Suppressor macrophage treated with lipopolysaccharide for 1 hour (primary cell): ENCODE data around the gene EIF1AY.
A peak's percentile ranks its signal among the peaks of the same experiment; 100 is the strongest.
"Not testable (repeated sequence)": the region's sequence is repeated elsewhere in the genome, so short reads cannot be mapped to it uniquely, and the experiment has no call there.

Experiments used
- DNase-seq, 3 donors: peaks; one replicate each; pipeline ENCODE4 v3.0.0-alpha.2; 2020 to 2022

EIF1AY gene, protein sequence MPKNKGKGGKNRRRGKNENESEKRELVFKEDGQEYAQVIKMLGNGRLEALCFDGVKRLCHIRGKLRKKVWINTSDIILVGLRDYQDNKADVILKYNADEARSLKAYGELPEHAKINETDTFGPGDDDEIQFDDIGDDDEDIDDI

DNA sequence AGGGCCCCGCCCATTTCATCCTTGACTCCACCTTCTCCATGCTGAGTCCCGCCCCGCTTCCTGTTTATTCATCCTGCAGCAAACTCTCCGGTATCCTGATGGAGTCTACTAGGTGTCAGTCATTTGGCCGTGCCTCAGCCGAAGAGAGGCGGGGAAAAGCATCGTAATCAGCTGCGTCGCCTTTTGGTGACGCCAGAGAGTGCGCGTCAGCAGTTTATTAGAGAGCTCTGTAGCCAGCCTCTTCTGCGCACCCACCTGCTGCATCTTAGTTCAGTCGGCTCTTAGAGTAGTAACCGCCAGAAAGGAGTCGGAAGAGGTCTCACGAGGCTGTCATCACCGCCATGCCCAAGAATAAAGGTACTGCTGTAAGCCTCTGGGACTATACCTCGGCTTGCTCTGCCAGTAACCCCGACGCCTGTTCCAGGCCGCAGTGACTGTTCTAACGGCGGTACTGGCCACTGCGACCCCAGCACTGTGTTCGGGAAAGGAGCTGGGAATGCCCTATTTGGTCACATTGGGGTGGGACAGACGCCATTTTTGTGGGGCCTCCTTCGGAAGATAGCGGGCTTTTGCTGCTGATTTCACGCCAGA is at the start of gene EIF1AY:
Gene EIF1AY (plus strand): TSS at position 246 of the 591 bp plus-strand sequence. CDS start 96 bp downstream, at position 342.
- DNase-seq: peak; percentile 91 to 94 (median 93)

DNA sequence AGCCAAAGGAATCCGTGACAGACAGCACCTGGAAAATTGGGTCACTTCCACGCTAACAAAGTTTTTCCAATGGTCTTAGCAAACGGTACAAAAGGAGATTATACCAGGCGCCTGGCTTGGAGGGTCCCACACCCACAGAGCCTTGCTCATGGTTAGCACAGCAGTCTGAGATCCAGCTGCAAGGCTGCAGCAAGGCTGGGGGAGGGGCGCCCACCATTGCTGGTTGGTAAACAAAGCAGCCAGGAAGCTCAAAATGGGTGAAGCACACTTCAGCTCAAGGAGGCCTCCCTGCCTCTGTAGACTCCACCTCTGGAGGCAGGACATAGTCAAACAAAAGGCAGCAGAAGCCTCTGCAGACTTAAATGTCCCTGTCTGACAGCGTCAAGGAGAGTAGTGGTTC is 47.1 kb upstream of the EIF1AY start:
- DNase-seq: no peak

DNA sequence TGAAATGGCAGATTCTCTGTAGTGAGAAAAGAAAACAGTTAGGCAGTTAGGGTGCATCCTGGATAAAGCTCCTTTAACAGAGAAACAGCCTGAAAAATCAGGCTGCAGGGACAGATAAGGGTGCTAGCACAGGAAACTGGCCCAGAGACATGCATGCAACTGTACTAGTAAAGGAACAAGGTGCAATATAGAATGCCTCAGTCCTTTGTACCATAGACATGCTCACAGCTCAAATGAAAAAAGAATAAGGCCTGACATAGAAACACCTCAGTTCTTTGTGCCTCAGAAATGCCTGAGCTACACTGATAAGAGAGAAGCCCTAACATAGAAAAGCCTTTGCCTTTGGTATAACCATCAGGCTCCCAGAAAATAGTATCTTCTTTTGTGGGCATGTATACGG is 37.4 kb upstream of the EIF1AY start:
- no peak for DNase-seq

DNA sequence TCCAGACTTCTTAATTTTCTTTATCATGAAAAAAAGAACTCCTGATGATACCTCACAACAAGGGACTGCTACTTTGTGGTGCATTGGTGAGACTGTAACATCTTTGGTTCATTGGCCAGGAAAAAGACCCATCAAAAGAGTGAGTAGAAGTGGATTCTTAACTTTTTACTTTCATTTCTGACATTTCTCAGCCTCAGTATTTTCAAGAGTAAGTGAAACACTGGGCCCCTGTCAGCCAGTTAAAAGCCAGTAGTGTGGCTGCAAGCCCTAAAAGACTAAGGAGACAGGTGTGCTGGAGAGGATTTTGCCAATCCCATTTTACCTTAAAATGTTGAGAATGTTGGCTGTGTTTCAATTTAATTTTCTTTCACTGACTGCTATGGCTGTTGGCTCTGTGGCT is 36.6 kb upstream of the EIF1AY start:
- DNase-seq: no peak

DNA sequence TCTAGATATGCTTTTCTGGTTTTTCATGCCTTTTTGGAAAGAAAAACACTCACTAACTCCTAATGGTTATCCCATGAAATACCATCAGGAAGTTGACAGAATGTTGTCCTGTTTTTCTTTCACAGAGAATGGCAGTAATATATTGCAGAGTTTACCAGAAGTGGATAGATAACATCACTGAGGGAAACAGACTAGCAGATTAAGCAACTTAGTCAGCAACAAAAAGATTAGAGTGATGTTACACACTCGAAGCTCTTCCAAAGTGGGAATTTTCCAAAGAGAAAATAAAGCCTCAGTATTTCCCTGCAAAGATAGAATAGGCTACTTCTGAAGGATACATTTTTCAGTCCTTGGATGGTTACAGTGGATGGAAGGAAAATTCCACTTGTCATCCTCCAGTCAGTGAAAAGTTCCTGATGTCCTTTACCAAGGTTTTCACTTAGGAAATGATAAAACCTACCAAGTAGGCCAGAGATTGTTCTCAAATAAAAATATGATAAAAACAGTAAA is 31.1 kb upstream of the EIF1AY start:
- DNase-seq: no peak

DNA sequence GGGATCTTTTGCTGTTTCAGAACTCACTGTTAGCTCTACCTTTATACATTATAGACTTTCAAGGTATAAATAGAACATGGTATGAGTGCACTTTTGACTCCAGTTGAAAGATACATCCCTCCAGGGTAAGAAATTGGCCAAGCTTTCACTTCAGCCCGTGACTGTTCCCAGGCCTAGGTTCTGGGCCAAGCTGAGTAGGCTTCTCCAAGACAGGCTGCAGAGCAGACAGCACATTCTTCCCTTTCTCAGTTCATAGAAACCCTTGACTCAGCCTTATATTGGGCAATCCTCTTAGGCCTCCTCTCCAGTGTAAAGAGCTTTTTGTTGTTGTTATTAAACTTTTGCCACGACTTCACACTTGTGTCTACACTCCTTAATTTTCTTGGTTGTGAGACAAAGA is 29.5 kb upstream of the EIF1AY start:
- DNase-seq: peak in 2 of 3 donors; percentile 0 to 22

DNA sequence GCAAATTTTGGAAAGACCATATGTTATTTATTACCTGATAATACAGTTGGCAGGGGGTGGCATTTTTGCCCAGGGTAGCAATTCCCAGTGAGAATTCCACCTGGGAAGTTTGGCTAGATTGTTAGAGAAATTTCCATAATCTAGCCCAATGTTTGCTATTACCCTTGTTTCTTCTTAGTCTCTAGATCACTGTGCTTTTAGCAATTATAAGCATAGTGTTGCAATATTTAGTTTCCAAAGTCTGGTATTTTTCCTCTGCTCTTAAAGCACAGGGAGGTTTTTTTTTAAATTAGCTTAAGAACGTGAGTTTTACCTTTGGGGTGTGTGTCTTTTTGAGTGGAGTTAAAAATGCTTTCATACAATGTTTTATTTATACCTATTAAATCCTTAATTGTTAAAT is 26.3 kb upstream of the EIF1AY start:
- no peak for DNase-seq

DNA sequence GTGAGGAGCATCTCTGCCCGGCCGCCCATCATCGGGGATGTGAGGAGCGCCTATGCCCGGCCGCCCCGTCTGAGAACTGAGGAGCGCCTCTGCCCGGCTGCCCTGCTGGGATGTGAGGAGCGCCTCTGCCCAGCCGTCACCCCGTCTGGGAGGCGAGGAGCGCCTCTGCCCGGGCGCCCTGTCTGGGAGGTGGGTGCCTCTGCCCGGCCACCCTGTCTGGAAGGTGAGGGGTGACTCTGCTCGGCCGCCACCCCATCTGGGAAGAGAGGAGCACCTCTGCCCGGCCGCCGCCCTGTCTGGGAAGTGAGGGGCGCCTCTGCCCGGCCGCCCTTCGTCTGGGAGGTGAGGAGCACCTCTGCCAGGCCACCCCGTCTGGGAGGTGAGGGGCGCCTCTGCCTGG is 23.7 kb upstream of the EIF1AY start:
- no peak for DNase-seq

DNA sequence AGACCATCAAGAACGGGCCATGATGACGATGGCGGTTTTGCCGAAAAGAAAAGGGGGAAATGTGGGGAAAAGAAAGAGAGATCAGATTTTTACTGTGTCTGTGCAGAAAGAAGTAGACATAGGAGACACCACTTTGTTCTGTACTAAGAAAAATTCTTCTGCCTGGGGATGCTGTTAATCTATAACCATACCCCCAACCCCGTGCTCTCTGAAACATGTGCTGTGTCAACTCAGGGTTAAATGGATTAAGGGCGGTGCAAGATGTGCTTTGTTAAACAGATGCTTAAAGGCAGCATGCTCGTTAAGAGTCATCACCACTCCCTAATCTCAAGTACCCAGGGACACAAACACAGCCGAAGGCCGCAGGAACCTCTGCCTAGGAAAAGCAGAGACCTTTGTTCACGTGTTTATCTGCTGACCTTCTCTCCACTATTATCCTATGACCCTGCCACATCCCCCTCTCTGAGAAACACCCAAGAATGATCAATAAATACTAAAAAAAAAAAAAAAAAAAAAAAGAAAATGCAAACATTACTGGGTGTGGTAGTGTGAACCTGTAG is 22.7 kb upstream of the EIF1AY start:
- DNase-seq: not testable (repeated sequence)

DNA sequence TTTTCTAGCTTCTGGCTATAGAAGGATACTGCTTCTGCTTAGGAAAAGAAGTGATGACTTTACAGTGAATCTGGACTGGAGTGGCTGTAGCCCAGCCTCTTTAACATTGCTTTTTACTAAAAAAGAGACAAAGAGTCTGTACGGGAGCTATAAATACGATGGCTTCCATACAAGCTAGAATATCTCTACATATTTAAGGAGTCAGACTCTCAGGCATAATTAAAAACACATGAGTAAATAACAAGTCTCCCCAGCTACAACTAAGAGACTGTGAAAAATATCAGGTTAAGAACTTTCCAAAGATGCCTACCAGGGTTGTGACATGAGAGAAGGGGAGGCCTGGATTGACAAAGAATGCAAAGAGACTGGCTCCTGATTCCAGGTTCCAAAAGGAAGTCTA is 19.8 kb upstream of the EIF1AY start:
- DNase-seq: no peak

DNA sequence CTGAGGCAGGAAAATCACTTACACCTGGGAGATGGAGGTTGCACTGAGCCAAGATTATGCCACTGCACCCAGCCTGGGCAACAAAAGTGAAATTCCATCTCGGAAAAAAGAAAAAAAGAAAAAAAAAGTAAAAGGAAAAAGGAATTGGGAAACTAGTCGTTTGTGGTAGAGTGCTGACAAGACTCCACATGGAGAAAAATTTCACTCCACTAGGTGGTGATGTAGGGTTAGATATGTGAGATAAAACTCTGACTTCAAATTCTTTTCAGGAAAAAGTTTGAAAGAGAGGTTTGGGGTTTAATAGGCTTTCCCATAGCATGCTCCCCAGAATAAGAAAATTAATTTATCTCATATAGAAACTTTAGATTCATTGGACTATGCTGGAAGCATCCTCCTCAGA is 16.9 kb upstream of the EIF1AY start:
- peak; percentile 49 to 63 (median 52) for DNase-seq

DNA sequence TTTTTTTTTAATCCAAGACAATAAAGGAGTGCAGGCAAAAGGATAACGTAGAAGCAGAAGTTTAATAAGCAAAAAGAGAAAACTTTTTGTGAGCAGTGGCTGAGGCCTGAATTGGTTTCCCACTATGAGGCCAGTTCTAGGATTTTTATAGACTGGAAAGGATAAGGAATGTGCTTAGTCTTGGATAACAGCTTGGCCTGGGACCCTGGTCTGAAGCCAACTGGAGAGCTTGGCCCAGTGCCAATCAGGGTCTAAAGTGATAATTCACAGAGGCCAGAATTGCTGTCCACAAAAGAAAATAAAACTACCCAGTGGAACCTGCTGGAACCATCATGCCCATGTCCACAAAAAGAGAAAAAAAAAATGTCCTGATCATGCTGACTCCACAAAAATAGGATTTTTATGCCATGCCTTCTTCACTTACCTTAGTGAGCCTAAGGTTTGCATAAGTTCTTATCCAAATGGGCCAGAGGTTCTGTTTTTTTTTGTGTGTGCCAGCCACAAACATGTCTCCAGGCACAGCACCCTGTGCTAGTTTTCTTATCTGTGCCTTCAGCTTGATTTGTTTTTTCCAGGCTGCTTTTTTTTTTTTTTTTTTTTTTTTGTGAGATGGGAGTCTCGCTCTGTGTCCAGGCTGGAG is 15.6 kb upstream of the EIF1AY start:
- DNase-seq: no peak

DNA sequence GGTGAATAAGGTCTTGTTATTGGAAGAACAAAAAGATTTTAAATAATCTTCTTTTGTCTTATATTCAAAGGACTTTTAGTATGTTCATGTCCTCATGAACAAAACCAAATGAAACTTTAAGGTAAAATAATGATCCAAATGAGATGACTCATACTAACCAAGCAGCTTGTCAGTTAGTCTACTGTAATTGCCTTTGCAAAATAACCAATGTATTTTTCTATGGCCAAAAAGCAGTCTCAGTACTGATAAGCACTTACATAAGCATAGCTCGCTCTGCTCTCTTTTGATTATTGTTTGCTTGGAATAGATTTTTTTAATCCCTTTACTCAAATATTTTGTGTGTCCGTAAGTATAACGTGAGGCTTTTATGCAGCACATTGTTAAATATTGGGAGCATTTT is 4.3 kb upstream of the EIF1AY start:
- no peak for DNase-seq

DNA sequence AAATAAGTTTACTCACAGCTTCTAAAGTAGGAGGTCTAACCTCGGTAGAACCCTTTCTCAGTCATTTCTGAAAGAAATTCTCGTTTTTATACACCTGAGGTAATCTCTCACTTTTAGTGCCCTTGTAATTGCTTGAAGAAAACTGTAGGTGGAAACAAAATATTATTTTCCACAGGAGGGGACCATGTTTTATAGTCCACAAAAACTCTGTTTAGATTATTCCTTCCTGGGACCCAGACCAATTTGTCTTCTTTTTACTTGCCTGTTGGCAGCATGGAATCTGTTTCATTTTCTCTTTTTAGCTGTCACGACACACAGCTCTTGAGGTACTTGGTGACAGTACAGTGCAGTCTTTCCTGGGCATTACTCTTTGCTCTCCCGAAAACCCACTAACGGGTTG is 930 bp downstream of the EIF1AY start:
- peak; percentile 6 to 24 (median 12) for DNase-seq

DNA sequence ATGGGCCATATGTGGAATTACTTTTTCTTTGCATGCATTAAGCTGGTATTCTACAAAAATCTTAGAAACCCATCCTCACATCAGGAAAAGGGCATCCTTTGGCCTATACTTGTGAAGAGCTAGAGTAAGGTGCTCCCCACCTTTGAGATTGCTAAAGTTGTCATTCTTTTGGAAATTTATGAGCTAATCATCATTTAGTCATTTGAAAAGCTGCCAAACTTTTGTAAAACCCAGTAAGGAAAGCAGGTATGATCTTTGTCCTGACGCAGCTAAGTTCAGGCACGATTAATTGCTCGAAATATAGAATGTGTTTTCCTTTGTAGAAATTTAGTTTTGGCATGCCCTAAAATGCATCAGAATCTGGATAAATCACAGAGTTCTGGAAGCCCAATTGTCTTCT is 2.6 kb downstream of the EIF1AY start:
- no peak for DNase-seq

DNA sequence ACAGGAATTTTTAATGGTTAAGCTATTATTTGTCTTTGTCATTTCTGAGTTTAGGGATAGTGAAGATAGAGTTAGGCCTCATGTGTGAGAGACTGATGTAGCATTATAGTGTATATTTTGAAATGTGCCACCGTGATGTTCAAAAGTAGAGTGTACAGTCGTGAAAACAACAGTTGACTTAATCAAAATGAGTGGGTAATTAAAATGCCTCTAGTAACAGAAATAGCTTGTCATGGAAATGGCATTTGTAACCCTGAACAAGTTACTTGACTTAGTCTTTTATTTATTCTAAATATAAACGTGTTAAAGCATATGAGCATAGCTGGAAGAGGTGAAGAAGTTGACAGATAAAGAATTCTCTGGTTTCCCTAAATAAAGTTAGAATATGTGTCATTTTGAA is 6.1 kb downstream of the EIF1AY start:
- no peak for DNase-seq

DNA sequence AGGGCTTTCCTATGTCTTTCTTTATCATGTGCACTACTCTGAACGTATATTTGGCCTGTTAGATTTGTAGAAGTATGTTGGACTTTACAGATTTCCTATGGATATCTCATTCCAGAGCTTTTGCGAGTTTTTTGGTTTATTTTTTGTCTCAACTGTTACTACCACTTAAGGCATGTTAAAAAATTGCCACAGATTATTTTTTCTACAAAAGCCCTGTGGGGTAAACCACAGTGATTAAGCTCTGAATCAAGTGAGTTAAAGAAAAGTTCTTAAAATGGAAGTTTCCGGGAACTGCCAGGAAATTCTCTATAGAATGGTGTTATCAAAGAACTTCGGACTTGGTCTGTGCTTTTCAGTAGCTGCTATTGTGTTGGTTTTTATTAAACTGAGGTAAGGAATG is 10.6 kb downstream of the EIF1AY start:
- no peak for DNase-seq
